Ascending aorta (tissue), 2 donors: ENCODE data around the gene BARX2. TPM values are rescaled to one million over a fixed set of nuclear protein-coding genes. Genes with fewer than 3 reads are reported as not detected.

Experiments
- DNase-seq, 2 donors: peaks; one replicate each; pipeline ENCODE4 v3.0.0-alpha.2; 2019; ENCODE audit warnings: low spot score in 2 of 2
- H3K27ac ChIP-seq, 2 donors: fragments of 200-600 bp; sonication (generic); one replicate each; pipeline ENCODE4 v1.5.1; 2016 to 2017; ENCODE audit warnings: mild to moderate bottlenecking in 1 of 2
- H3K27me3 ChIP-seq: fragments of 200-600 bp; sonication (generic); one replicate; pipeline ENCODE4 v1.5.1; 2017
- H3K36me3 ChIP-seq, 2 donors: fragments of 200-600 bp; sonication (generic); one replicate each; pipeline ENCODE4 v1.5.1; 2016
- H3K4me1 ChIP-seq, 2 donors: fragments of 200-600 bp; sonication (generic); one replicate each; pipeline ENCODE4 v1.5.1; 2016 to 2017; ENCODE audit warnings: mild to moderate bottlenecking in 1 of 2
- H3K4me3 ChIP-seq, 2 donors: fragments of 200-600 bp; sonication (generic); one replicate each; pipeline ENCODE4 v1.5.1; 2016 to 2017; ENCODE audit warnings: mild to moderate bottlenecking in 1 of 2
- H3K9me3 ChIP-seq, 2 donors: fragments of 200-600 bp; sonication (generic); one replicate each; pipeline ENCODE4 v1.5.1; 2016
- intact Hi-C: fragments of 100-400 bp; cut with DNase I; formaldehyde crosslinking; loops from one replicate; pipeline ENCODE4 v1.15.1; 2023
- total RNA-seq: library from RNA; depleted of rRNA; stranded (reverse); fragments of >200 nt; gene quantifications from one replicate; pipeline ENCODE4 v1.1.0, GENCODE V29; 2016
- TF ChIP-seq, protein P1 (sequence below), 3 experiments: fragments of 200-600 bp in 2 of 3; fragments of 450-650 bp in 1 of 3; sonication (generic) in 2 of 3; IDR thresholded peaks; one replicate each; pipeline ENCODE4 v1.5.1; 2016 to 2019; ENCODE audit warnings: antibody characterized with exemption in 3 of 3, mild to moderate bottlenecking in 1 of 3, moderate library complexity in 1 of 3

The BARX2 gene
- total RNA-seq, 1 donor from 2014 or later, result not detected

- H3K27ac ChIP-seq, result no peak overlapping the region
- no peaks in the 10 kb centered on the region for H3K27me3 ChIP-seq
- no peaks in the 10 kb centered on the region for H3K4me1 ChIP-seq
- no peak overlapping the region for H3K4me3 ChIP-seq
- no peak for DNase-seq
- H3K36me3 ChIP-seq, result no peaks in the 10 kb centered on the region
- TF ChIP-seq, protein P1, sequence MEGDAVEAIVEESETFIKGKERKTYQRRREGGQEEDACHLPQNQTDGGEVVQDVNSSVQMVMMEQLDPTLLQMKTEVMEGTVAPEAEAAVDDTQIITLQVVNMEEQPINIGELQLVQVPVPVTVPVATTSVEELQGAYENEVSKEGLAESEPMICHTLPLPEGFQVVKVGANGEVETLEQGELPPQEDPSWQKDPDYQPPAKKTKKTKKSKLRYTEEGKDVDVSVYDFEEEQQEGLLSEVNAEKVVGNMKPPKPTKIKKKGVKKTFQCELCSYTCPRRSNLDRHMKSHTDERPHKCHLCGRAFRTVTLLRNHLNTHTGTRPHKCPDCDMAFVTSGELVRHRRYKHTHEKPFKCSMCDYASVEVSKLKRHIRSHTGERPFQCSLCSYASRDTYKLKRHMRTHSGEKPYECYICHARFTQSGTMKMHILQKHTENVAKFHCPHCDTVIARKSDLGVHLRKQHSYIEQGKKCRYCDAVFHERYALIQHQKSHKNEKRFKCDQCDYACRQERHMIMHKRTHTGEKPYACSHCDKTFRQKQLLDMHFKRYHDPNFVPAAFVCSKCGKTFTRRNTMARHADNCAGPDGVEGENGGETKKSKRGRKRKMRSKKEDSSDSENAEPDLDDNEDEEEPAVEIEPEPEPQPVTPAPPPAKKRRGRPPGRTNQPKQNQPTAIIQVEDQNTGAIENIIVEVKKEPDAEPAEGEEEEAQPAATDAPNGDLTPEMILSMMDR (IDR thresholded peaks at IDR 0.05), result no peak
- no peaks in the 10 kb centered on the region for H3K9me3 ChIP-seq
- intact Hi-C loops, result no loop called here
Measured at GRCh38 chr11:129455756-129456655, 80.4 kb downstream of the BARX2 start.

- TF ChIP-seq, protein P1 (IDR thresholded peaks at IDR 0.05), result no peak
- H3K4me1 ChIP-seq, result no peaks in the 10 kb centered on the region
- no peak overlapping the region for H3K4me3 ChIP-seq
- intact Hi-C loops, result no loop called here
- no peaks in the 10 kb centered on the region for H3K27me3 ChIP-seq
- no peak overlapping the region for H3K27ac ChIP-seq
- no peak for DNase-seq
- H3K9me3 ChIP-seq, result no peaks in the 10 kb centered on the region
- H3K36me3 ChIP-seq, result no peaks in the 10 kb centered on the region
Measured at GRCh38 chr11:129457321-129457720, 81.7 kb downstream of the BARX2 start.

GRCh38 chr11:129458278-129458677 is 82.6 kb downstream of the BARX2 start:
- Histone ChIP-seq H3K9me3 (no peaks in the 10 kb centered on the region), H3K27ac (no peak overlapping the region), H3K27me3 (no peaks in the 10 kb centered on the region), H3K4me3 (no peak overlapping the region), H3K36me3 (no peaks in the 10 kb centered on the region), H3K4me1 (no peaks in the 10 kb centered on the region)
- intact Hi-C loops, result no loop called here
- no peak for DNase-seq
- TF ChIP-seq, protein P1 (IDR thresholded peaks at IDR 0.05), result no peak

GRCh38 chr11:129458756-129459535 is 83.3 kb downstream of the BARX2 start:
- Histone ChIP-seq H3K36me3 (no peaks in the 10 kb centered on the region), H3K27me3 (no peaks in the 10 kb centered on the region), H3K4me3 (no peak overlapping the region), H3K9me3 (no peaks in the 10 kb centered on the region), H3K4me1 (no peaks in the 10 kb centered on the region), H3K27ac (no peak overlapping the region)
- no peak for DNase-seq
- intact Hi-C loops, result no loop called here
- TF ChIP-seq, protein P1 (IDR thresholded peaks at IDR 0.05), result no peak

DNA sequence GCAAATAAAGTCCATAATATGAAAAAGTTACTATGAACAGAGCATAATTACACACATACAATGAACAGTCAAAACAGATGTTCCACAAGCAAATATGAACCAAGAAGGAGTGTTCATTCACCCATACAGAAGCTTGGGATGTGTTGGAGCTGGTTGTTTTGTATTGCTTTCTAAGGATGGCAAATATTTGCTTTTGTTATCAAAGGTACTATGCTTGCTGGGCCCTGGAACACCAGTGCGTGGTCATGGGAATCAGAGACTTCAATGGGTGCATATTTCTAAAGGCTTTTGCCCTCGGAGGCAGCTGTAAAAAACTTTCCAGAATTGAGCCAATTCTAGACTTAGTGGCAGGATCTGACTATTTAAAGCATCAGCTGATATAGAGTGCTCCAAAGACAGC is 85.1 kb downstream of the BARX2 start:
- no peaks in the 10 kb centered on the region for H3K9me3 ChIP-seq
- H3K27me3 ChIP-seq, result no peaks in the 10 kb centered on the region
- DNase-seq, result no peak
- H3K36me3 ChIP-seq, result no peaks in the 10 kb centered on the region
- H3K27ac ChIP-seq, result no peak overlapping the region
- intact Hi-C loops, result no loop called here
- no peaks in the 10 kb centered on the region for H3K4me1 ChIP-seq
- TF ChIP-seq, protein P1 (IDR thresholded peaks at IDR 0.05), result no peak
- H3K4me3 ChIP-seq, result no peak overlapping the region
